CD4-positive, CD25-positive, alpha-beta regulatory T cell (primary cell): Measurements from ENCODE around the gene CACNA2D3. TPM values are rescaled to one million over a fixed set of nuclear protein-coding genes. Genes with fewer than 3 reads are reported as not detected.

ENCODE experiments used
- ATAC-seq, 2 donors: fragments of 150-1000 bp; cut with Tn5 transposase; one replicate each; pipeline ENCODE4 v1.10.0; 2021; ENCODE audit warnings: low read depth in 2 of 2, moderate number of reproducible peaks in 2 of 2, moderate library complexity in 1 of 2
- DNase-seq, 3 donors: peaks; one replicate each; pipeline versions ENCODE4 v3.0.0 to v3.0.0-alpha.2; 2012 to 2022; ENCODE audit warnings: mixed read lengths in 1 of 3
- H3K27ac ChIP-seq: one replicate; pipeline ENCODE4 v1.7.0; 2013; ENCODE audit warnings: mild to moderate bottlenecking, low read length; ENCODE audit not compliant: insufficient read depth, poor library complexity, severe bottlenecking
- H3K27me3 ChIP-seq: one replicate; pipeline ENCODE4 v1.7.0; 2013; ENCODE audit warnings: low read length; ENCODE audit not compliant: control insufficient read depth, insufficient read depth
- H3K36me3 ChIP-seq: one replicate; pipeline ENCODE4 v1.7.0; 2013; ENCODE audit warnings: mild to moderate bottlenecking, low read length, moderate library complexity; ENCODE audit not compliant: control insufficient read depth, insufficient read depth
- H3K4me1 ChIP-seq: 2 replicates; pipeline ENCODE4 v1.7.0; 2013; ENCODE audit warnings: mild to moderate bottlenecking, low read length; ENCODE audit not compliant: insufficient read depth, control insufficient read depth, poor library complexity, severe bottlenecking
- H3K4me3 ChIP-seq: one replicate; pipeline ENCODE4 v1.7.0; 2013; ENCODE audit warnings: low read depth, mild to moderate bottlenecking, low read length, moderate library complexity
- H3K9me3 ChIP-seq, 2 experiments: 1 replicate in 1 of 2; 2 replicates in 1 of 2; pipeline ENCODE4 v1.7.0; 2013; ENCODE audit warnings: low read length in 2 of 2, mild to moderate bottlenecking in 1 of 2, moderate library complexity in 1 of 2; ENCODE audit not compliant: control insufficient read depth in 2 of 2
- H3K27ac Mint-ChIP-seq, 3 donors: one replicate each; pipeline ENCODE4 v1.8.0; 2020 to 2022; ENCODE audit warnings: mild to moderate bottlenecking in 3 of 3, mixed read lengths in 3 of 3, moderate library complexity in 2 of 3
- H3K27me3 Mint-ChIP-seq: one replicate; pipeline ENCODE4 v1.8.0; 2022; ENCODE audit warnings: mild to moderate bottlenecking, mixed read lengths
- H3K36me3 Mint-ChIP-seq: one replicate; pipeline ENCODE4 v1.8.0; 2020; ENCODE audit warnings: mixed read lengths
- H3K4me1 Mint-ChIP-seq, 4 donors: one replicate each; pipeline ENCODE4 v1.8.0; 2020 to 2022; ENCODE audit warnings: mixed read lengths in 4 of 4, mild to moderate bottlenecking in 1 of 4
- H3K4me3 Mint-ChIP-seq, 4 donors: one replicate each; pipeline ENCODE4 v1.8.0; 2020 to 2022; ENCODE audit warnings: mild to moderate bottlenecking in 4 of 4, mixed read lengths in 4 of 4, moderate library complexity in 3 of 4
- H3K9me3 Mint-ChIP-seq, 7 donors: one replicate each; pipeline ENCODE4 v1.8.0; 2020 to 2022; ENCODE audit warnings: mixed read lengths in 7 of 7, mild to moderate bottlenecking in 3 of 7, moderate library complexity in 2 of 7
- polyA plus RNA-seq, 4 donors: library from polyadenylated mRNA; unstranded; fragments of 300-500 nt; fragmentation: Illumina TruSeq; gene quantifications; one replicate each; pipeline ENCODE4 v1.2.3, GENCODE V29; 2021
- total RNA-seq: library from RNA; stranded (reverse); gene quantifications from one replicate; pipeline ENCODE4 v1.2.3, GENCODE V29; 2022

The CACNA2D3 gene
- total and polyA plus RNA-seq, 5 donors from 2014 or later: not detected

DNA sequence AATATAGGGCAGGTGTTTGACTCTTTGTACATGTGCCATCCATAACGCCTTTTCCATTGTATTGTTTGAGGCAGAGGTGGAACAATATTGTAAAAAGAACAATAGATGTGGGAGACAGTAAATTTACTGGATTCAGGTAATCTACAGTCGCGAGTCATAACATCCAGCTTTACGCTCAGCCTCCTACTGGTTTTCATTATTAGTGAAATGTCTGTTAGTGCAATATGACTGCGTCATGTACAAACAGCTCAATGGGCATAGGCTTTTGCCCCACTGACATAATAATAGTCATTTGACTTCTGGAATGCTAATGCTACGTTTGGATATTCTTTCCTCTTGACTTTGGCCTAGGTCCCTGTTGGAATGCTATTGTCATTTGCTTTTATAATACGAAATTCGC is 9.5 kb downstream of the CACNA2D3 start:
- H3K36me3 ChIP-seq: no peaks in the 10 kb centered on the region
- H3K9me3 Mint-ChIP-seq: no peaks in the 10 kb centered on the region
- no peak overlapping the region for H3K27ac Mint-ChIP-seq
- no peaks in the 10 kb centered on the region for H3K36me3 Mint-ChIP-seq
- ATAC-seq: no peak
- H3K4me3 Mint-ChIP-seq: no peak overlapping the region
- peaks cover 4% of the 10 kb centered on the region for H3K27me3 Mint-ChIP-seq
- no peaks in the 10 kb centered on the region for H3K4me1 ChIP-seq
- no peaks in the 10 kb centered on the region for H3K9me3 ChIP-seq
- no peaks in the 10 kb centered on the region for H3K4me1 Mint-ChIP-seq
- no peak for DNase-seq
- no peak overlapping the region for H3K27ac ChIP-seq
- no peak overlapping the region for H3K4me3 ChIP-seq
- H3K27me3 ChIP-seq: peaks cover under 1% of the 10 kb centered on the region

DNA sequence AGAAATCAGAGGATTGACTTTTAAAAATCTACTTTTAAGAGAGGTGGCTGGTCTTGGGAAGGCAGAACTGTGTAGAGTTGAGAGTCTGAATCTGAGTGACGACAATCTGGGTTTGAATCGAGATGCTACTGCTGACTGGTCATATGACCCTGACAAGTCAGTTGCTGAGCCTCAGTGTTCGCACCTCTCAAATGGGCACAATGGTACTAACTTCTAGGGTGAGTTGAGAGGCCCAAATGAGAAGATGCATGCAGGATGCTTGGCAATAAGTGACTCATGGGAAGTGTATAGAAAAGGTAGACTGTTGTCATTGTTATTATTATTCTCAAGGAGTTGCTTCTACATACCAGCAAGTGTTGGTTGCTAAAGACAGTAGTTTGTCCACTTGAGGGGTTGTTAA is 10.3 kb downstream of the CACNA2D3 start:
- H3K36me3 ChIP-seq: no peaks in the 10 kb centered on the region
- H3K9me3 Mint-ChIP-seq: no peaks in the 10 kb centered on the region
- no peak overlapping the region for H3K27ac ChIP-seq
- no peaks in the 10 kb centered on the region for H3K36me3 Mint-ChIP-seq
- DNase-seq (no peak), ATAC-seq (no peak)
- no peaks in the 10 kb centered on the region for H3K27me3 ChIP-seq
- H3K4me3 Mint-ChIP-seq: no peak overlapping the region
- no peak overlapping the region for H3K4me3 ChIP-seq
- H3K27me3 Mint-ChIP-seq: no peaks in the 10 kb centered on the region
- no peaks in the 10 kb centered on the region for H3K4me1 Mint-ChIP-seq
- H3K27ac Mint-ChIP-seq: no peak overlapping the region
- H3K4me1 ChIP-seq: no peaks in the 10 kb centered on the region
- no peaks in the 10 kb centered on the region for H3K9me3 ChIP-seq

DNA sequence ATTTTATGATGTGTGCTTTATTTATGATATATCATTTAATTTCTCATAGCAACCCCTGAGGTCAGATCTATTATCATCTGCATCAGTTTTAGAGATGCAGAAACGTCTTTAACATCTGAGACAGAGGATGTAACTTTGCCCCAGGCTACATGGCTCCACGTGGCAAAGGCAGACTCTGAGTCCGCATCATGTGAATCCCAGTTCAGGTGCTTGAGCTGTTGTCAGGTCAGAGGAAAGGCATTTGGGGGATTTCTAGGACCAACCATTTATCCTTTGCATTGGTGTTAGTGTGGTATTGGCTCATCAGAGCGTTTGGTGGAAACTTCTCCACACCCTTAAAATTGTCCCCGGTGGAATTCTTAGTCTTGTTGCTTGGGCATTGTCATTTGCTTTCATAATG is 10.8 kb downstream of the CACNA2D3 start:
- H3K36me3 Mint-ChIP-seq: no peaks in the 10 kb centered on the region
- H3K27ac Mint-ChIP-seq: no peak overlapping the region

DNA sequence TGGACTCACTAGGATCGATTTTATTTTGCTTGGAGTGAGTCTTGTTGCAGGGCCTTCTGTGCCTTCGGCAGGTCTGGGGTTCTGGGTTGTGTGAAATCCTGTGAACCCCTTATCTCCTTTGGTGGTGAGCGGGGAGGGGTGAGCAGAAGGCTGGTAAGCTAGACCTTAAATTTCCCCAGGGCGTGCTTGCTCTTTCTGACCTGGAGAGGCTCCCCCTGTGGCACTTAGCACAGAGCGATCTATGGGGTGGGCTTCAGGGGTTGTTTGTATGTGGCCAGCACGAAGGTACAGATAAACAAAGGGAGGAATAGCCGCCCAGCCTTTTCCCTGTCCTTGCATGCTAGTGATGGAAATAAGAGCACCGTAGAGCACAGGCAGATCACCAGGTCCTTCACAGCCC is 11.8 kb downstream of the CACNA2D3 start:
- Mint-ChIP-seq H3K36me3 (no peaks in the 10 kb centered on the region), H3K27ac (no peak overlapping the region), H3K27me3 (no peaks in the 10 kb centered on the region), H3K9me3 (no peaks in the 10 kb centered on the region), H3K4me3 (no peak overlapping the region), H3K4me1 (no peaks in the 10 kb centered on the region)
- DNase-seq (no peak), ATAC-seq (no peak)
- Histone ChIP-seq H3K4me1 (no peaks in the 10 kb centered on the region), H3K9me3 (no peaks in the 10 kb centered on the region), H3K27ac (no peak overlapping the region), H3K27me3 (no peaks in the 10 kb centered on the region), H3K36me3 (no peaks in the 10 kb centered on the region), H3K4me3 (no peak overlapping the region)

More for the DNA sequence above, 10.8 kb downstream of the CACNA2D3 start:
- DNase-seq: no peak
- H3K27me3 Mint-ChIP-seq: no peaks in the 10 kb centered on the region
- H3K27me3 ChIP-seq: no peaks in the 10 kb centered on the region
- no peak overlapping the region for H3K4me3 Mint-ChIP-seq
- H3K4me1 ChIP-seq: no peaks in the 10 kb centered on the region
- H3K9me3 ChIP-seq: no peaks in the 10 kb centered on the region
- H3K27ac ChIP-seq: no peak overlapping the region
- no peaks in the 10 kb centered on the region for H3K36me3 ChIP-seq
- ATAC-seq: no peak
- H3K4me3 ChIP-seq: no peak overlapping the region
- no peaks in the 10 kb centered on the region for H3K9me3 Mint-ChIP-seq
- no peaks in the 10 kb centered on the region for H3K4me1 Mint-ChIP-seq

DNA sequence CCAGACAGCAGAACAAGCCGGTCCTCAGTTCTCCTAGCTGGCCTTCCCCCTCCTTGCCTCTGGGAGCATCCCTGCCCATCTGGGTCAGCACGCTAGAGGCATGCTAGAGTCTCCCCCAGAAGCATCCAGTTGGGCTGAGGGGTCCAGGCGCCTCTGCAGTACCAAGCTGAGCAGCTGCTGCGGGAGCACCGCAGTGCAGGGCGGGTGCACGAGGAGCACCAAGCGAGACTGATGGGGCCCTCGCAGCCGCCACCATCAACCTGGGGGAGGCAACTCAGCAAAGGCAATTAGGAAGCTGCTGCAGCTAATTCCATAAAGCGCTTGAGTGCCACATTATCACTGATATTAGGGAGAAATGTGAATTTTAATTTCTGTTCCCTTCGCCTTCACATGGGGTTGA is 12.4 kb downstream of the CACNA2D3 start:
- Histone ChIP-seq H3K27me3 (no peaks in the 10 kb centered on the region), H3K36me3 (no peaks in the 10 kb centered on the region), H3K4me1 (no peaks in the 10 kb centered on the region), H3K27ac (no peak overlapping the region), H3K4me3 (no peak overlapping the region), H3K9me3 (no peaks in the 10 kb centered on the region)
- H3K27me3 Mint-ChIP-seq: no peaks in the 10 kb centered on the region
- no peaks in the 10 kb centered on the region for H3K36me3 Mint-ChIP-seq
- ATAC-seq (no peak), DNase-seq (no peak)
- H3K9me3 Mint-ChIP-seq: no peaks in the 10 kb centered on the region
- no peaks in the 10 kb centered on the region for H3K4me1 Mint-ChIP-seq
- H3K27ac Mint-ChIP-seq: no peak overlapping the region
- no peak overlapping the region for H3K4me3 Mint-ChIP-seq

DNA sequence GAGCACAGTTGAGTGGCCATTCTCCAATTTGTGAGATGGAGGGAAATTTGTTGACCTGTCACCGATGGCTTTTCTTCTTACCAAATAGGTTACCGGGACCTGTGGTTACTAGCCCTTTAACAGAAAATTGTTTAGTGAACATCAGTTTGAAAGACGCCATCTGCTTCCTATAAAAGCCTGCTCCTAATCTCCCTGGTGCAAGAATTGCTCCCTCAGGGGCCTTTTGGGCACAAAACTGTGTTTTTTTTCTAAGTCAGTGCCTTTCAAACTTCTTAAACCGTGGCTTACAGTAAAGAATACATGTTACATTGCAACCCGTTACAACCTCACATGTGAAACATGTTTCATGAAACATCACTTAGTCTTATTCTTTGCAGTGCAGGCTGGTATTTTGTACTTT is 15.0 kb downstream of the CACNA2D3 start:
- Histone ChIP-seq H3K4me1 (no peaks in the 10 kb centered on the region), H3K27me3 (no peaks in the 10 kb centered on the region), H3K27ac (no peak overlapping the region), H3K4me3 (no peak overlapping the region), H3K36me3 (no peaks in the 10 kb centered on the region), H3K9me3 (no peaks in the 10 kb centered on the region)
- no peaks in the 10 kb centered on the region for H3K36me3 Mint-ChIP-seq
- H3K4me1 Mint-ChIP-seq: no peaks in the 10 kb centered on the region
- no peak for ATAC-seq
- H3K4me3 Mint-ChIP-seq: no peak overlapping the region
- H3K27me3 Mint-ChIP-seq: peaks cover 3% of the 10 kb centered on the region
- DNase-seq: no peak
- no peaks in the 10 kb centered on the region for H3K9me3 Mint-ChIP-seq
- H3K27ac Mint-ChIP-seq: no peak overlapping the region

DNA sequence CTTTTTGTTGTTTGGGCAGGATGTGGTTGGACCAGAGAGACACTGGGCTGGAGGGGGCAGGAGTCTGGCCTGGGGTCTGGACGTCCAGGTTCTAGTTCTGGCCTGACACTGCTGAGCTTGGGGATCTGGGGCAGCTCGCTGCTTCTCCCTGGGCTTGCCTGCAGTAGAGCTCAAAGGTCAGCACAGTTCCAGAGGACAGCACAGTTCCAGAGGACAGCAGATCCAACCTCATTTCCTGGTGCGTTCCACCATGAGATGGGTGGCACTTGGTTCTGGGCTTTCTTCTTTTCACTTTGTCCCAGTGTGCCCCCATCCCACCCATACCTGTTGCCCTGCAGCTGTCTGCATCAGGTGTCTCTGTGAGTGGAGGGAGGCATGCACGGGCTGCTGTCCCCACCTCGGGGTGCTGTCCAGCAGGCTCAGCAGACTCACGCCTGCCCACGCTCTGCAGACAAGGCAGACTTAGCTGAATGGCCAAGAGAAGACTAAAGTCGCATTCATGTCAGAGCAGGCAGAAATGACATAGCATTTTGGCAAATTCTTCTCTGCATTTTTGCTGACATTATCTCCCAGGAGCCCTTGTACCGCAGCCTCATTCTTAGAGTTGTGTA is 16.7 kb downstream of the CACNA2D3 start:
- Mint-ChIP-seq H3K9me3 (no peaks in the 10 kb centered on the region), H3K4me3 (no peak overlapping the region), H3K27me3 (peaks cover 4% of the 10 kb centered on the region), H3K27ac (no peak overlapping the region), H3K36me3 (no peaks in the 10 kb centered on the region), H3K4me1 (no peaks in the 10 kb centered on the region)
- Histone ChIP-seq H3K36me3 (no peaks in the 10 kb centered on the region), H3K4me1 (no peaks in the 10 kb centered on the region), H3K27ac (no peak overlapping the region), H3K4me3 (no peak overlapping the region), H3K9me3 (no peaks in the 10 kb centered on the region), H3K27me3 (no peaks in the 10 kb centered on the region)
- no peak for DNase-seq
- ATAC-seq: no peak

DNA sequence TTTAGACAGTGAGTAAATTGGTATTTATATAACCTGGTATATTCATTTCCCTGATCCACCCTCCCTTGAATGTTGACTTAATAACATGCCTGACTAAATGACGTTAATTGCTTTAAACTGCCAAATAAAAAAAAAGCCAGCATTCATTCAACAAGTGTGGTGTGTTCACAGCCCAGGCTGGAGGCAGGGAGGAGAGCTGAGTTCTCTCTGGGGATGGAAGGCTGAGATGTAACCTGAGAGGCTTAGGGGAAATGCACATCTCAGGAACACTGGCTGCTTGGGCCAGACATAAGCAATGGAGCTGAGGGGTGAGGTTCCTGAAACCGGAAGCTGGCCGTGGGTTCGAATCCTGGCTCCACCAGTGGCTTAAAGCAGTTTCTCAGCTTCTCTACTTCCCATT is 17.3 kb downstream of the CACNA2D3 start:
- Histone ChIP-seq H3K4me1 (no peaks in the 10 kb centered on the region), H3K4me3 (no peak overlapping the region), H3K36me3 (no peaks in the 10 kb centered on the region), H3K27ac (no peak overlapping the region), H3K9me3 (no peaks in the 10 kb centered on the region), H3K27me3 (no peaks in the 10 kb centered on the region)
- no peaks in the 10 kb centered on the region for H3K36me3 Mint-ChIP-seq
- peaks cover 0 to 2% (median 0%) of the 10 kb centered on the region in 7 donors for H3K9me3 Mint-ChIP-seq
- no peak overlapping the region for H3K27ac Mint-ChIP-seq
- DNase-seq: no peak
- no peaks in the 10 kb centered on the region for H3K4me1 Mint-ChIP-seq
- ATAC-seq: no peak
- H3K27me3 Mint-ChIP-seq: peaks cover 4% of the 10 kb centered on the region
- no peak overlapping the region for H3K4me3 Mint-ChIP-seq
